GM18951 (cell line): Measurements from ENCODE around the gene HK3.

Experiments used
- POLR2A ChIP-seq: IDR thresholded peaks from 4 replicates; pipeline ENCODE4 v1.6.1; 2011; ENCODE audit warnings: mild to moderate bottlenecking; ENCODE audit not compliant: insufficient read length, insufficient read depth; ENCODE audit errors: extremely low read depth
- in situ Hi-C: fragments of 300-500 bp; cut with MboI; formaldehyde crosslinking; loops from one replicate; pipeline ENCODE4 v1.12.0; 2022; ENCODE audit warnings: low sequenced_read_pairs, mixed read lengths, inconsistent platforms; ENCODE audit not compliant: unreplicated experiment

Gene HK3, protein sequence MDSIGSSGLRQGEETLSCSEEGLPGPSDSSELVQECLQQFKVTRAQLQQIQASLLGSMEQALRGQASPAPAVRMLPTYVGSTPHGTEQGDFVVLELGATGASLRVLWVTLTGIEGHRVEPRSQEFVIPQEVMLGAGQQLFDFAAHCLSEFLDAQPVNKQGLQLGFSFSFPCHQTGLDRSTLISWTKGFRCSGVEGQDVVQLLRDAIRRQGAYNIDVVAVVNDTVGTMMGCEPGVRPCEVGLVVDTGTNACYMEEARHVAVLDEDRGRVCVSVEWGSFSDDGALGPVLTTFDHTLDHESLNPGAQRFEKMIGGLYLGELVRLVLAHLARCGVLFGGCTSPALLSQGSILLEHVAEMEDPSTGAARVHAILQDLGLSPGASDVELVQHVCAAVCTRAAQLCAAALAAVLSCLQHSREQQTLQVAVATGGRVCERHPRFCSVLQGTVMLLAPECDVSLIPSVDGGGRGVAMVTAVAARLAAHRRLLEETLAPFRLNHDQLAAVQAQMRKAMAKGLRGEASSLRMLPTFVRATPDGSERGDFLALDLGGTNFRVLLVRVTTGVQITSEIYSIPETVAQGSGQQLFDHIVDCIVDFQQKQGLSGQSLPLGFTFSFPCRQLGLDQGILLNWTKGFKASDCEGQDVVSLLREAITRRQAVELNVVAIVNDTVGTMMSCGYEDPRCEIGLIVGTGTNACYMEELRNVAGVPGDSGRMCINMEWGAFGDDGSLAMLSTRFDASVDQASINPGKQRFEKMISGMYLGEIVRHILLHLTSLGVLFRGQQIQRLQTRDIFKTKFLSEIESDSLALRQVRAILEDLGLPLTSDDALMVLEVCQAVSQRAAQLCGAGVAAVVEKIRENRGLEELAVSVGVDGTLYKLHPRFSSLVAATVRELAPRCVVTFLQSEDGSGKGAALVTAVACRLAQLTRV

DNA sequence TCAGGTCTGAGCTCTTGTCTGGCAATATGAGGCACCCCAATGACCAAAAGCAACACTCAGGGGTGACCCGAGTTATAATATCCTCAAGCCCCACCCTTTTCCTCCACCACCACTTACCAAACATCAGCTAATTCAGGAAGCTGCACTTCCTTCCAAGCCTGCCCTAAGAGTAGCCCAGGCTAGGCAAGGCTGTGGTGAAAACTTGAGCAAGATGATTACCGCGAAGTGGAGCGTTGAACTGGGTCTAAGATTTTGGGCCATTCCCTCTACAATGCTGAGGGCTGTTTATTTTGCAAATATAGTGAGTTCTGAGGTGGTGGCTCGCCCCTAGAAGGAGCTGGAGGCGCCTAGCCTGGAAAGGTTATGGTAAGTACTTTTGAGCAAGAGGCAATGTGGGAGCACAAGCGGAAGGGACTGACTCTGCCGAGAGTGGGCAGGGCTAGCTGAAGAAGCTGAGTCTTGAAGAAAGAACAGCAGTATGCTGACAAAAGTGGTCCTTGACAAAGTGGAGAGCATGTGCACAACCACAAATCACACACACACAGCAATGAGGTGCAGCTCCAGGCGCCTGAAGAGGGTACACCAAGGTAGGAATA, at the start of gene HK3:
HK3 (minus strand) TSS at position 51 of the 596 bp plus-strand sequence. CDS start 3,187 bp downstream, outside the sequence.
- no peak for TF ChIP-seq POLR2A
- in situ Hi-C loops: no loop called here

DNA sequence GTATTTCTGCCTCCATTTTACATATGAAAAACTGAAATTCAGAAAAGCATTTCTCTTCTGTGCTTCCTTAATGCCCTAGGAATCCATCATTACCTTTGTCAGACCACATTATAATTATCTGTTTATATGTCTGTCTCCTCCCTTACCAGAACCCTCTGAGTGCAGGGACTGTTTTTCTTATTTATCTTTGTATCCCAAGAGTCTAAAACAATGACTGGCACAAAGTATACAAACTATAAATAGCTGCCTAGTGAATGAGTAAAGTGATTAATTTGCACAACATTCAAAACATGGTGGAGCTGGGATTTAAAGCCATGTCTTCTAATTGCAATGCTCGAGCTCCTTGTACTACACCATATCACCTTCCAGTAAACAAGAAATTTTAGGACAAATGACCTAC, 49.3 kb upstream of the HK3 start:
- no peak for TF ChIP-seq POLR2A
- in situ Hi-C loops: no loop called here

DNA sequence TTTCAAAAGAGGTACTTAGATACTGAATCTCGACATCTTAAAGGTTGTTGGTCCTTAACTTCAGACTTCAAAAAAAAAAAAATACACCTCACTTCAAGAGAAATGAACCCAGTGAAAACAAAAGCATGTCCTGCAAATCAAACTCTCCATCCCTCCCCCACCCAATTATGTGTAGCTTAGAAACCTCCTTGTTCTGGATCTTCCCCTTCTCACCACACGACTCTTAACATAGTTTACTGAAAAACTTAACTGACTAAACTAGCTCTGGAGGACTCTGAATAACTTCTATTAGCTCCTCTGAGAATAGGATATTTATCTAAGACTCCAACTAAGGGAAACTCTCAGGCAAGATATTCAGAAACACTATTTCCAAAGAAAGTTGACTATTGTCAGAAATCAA, 48.7 kb upstream of the HK3 start:
- in situ Hi-C loops: no loop called here
- TF ChIP-seq POLR2A: no peak

DNA sequence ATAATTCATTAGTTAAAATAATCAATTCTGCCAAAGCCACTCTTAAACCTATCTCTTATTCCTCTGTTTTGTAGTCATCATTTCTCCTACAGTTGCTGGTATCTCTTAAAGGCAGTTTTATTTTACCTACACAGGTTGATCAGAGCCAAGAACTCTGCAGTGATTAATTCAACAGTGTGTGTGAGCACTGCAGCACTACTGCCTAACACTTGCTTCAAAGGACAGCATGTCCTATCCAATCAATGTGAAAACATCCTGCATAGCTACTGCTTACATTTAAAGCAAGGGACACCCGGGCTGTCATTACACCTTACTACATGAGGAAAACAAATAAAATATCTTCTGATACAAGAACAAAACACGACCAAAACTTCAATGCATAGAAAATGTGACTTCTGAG, 45.1 kb upstream of the HK3 start:
- TF ChIP-seq POLR2A: no peak
- in situ Hi-C loops: no loop called here

DNA sequence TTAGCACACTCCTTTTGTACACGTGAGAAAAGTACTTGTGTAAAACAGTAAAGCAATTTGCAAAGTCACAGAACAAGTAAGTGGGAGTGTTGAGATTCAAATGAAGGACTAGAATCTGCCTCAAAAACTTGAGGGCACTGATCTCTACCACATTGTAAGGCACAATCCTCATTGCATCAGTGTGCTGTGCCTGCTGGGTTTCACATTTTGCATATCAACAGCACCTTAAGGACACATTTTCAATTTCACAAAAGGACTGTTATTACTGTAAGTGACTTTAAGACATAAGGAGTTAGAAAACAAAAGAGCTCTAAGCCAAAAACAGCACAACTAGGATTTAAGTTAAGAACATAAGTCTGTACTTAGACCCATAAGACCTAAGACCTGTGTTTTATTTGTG, 44.7 kb upstream of the HK3 start:
- TF ChIP-seq POLR2A: no peak
- in situ Hi-C loops: no loop called here

DNA sequence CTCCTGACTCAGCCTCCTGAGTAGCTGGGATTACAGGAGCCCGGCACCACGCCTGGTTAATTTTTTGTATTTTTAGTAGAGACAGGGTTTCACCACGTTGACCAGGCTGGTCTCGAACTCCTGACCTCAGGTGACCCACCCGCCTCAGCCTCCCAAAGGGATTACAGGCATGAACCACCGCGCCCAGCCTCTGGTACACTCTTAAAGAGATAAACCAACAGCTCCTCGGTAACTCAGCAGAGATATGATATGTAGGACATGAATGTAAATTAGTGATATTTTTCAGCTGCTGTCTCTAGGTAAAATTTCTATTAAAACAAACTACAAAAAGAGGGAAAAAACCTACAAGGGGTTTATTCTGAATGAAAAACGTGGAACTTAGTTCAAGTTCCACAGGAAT, 42.8 kb upstream of the HK3 start:
- no peak for TF ChIP-seq POLR2A
- in situ Hi-C loops: no loop called here

DNA sequence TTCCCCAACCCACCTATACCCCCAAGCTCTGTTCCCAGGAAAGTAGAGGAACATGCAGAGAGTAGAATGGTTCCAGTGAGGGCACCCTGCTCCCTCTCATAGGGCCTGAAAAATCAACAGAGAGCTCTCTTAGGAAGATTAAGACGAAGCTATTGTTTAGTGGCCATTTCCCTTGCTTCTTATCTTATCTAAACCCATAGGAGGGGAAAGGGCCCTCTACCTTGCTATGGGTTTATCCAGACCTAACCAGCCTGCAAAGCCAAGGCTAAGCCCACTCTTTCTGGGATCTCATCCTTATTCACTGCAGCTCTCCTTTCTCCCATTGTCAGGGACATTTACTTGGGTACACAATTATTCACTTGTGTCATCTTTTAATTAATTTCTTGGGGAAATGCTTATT, 39.3 kb upstream of the HK3 start:
- in situ Hi-C loops: no loop called here
- TF ChIP-seq POLR2A: no peak

DNA sequence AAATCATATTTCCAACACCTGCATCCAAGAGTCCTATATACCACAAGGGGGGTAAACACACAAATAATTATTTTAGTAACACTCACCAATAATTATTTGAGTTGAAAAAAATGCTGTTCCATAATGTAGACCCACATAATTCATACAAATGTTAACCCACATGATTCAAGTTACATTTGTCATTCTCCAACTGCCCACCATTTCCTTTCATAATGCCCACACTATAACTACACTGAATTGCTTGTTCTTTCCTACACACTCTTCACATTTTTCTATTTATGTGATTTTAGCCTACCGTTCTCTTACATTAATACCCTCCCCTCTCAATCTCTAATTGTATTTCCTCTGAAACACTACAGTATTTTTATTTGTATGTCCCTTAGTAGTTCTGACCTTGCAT, 35.9 kb upstream of the HK3 start:
- in situ Hi-C loops: no loop called here
- no peak for TF ChIP-seq POLR2A

DNA sequence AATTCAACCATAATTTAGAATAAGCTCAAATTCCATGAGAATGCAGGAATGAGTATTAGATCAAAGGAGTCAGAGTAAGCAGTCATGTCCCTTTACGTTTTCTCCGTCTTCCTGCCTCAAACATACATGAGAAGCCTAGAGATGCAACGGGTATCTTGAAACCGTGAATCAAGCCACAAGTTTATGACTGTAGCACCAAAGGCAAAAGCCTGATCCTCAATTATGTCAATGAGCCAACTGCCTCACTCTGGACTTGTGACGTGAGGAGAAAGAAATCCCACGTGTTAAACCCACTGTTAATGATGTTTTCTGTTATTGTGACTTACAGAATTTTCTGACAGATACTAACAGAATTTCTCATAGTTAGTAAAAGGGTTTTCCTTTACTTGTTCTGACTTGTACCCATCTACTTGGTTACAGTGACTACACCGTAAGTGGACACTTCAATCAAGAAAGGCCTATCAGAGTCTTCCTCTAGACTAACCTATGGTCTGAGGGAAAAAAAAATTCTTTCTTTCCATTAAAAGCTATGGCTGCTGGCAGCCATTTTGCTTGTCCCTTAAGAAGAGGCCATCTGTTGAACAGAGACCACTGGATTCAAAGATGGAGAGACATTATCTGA, 35.3 kb upstream of the HK3 start:
- no peak for TF ChIP-seq POLR2A
- in situ Hi-C loops: no loop called here

DNA sequence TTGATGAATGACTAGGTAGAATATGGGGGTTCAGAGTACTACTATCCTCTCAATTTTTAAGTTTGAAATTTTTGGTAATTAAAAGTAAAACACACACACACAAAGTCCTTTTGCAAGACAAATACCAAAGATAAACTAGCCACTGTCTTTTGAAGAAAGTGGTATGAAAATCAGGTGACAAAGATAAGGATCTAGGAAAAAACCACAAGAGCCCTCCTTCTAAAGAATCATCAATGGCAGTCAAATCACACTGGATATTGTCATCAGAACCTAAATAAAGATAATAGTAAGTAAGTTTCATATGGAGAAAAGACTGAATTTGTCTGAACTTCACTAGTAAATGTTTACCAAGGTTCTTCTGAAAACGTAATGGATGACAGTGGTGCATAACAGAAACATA, 30.5 kb upstream of the HK3 start:
- no peak for TF ChIP-seq POLR2A
- in situ Hi-C loops: no loop called here

DNA sequence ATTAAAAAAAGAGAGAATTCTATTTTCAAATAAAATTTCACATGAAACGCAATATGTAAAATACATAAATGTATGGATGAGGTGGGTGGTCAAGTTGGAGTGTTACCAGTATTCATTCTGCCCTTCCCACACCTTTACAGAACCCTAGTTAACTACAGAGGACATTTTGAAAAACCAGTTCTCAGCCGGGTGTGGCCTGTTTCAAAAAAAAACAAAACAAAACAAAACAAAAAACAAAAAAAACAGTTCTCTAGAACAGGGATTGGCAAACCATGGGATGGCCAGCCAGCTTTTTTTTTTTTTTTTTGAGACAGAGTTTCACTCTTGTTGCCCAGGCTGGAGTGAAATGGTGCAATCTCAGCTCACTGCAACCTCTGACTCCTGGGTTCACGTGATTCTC, 28.4 kb upstream of the HK3 start:
- in situ Hi-C loops: no loop called here
- TF ChIP-seq POLR2A: no peak

DNA sequence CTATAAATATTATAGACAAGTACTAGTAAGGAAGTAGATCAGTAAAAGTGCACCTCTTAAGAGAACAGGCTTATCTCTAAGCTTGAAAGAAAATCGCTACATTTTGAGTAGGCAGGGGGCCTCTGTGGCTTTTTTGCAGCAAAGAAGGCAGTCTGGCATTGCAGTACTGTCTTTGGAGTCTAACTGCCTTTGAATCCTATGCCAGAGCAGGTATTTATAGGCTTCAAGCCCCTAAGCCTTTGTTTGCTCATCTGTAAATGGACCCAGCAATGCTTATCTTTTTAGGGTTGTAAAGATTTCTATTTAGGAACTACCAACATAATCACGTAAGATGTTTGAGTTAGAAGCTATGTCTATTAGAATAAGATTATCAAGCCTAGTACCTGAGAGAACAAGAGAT, 23.7 kb upstream of the HK3 start:
- in situ Hi-C loops: no loop called here
- TF ChIP-seq POLR2A: no peak

DNA sequence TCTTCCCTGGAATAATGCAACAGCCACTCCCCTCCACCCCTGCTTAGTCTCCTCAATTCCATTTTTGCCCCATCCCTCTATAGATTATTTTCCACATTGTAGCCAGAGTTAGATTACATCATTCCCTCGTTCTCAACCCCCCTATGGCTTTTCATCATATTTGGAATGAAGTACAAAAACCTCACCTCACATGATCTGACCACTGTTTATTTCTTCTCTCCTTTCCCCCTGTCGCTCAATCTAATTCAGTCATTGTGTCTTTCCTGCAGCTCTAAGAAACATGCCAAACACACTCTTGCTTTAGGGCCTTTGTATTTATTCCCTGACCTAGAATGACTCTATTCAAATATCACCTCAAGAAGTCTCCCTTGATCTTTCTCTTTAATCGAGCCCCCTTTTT, 22.6 kb upstream of the HK3 start:
- no peak for TF ChIP-seq POLR2A
- in situ Hi-C loops: no loop called here
